IMR-90 (cell line): ENCODE results near the gene EIF4E1B. TPM values are rescaled to one million over a fixed set of nuclear protein-coding genes. Genes with fewer than 3 reads are reported as not detected.
A peak's percentile ranks its signal among the peaks of the same experiment; 100 is the strongest.

Experiments
- ATAC-seq: fragments of 200-7000 bp; cut with Tn5 transposase; 2 replicates; pipeline ENCODE4 v1.9.1; 2020; ENCODE audit warnings: low read depth, mild to moderate bottlenecking, moderate library complexity
- BruUV-seq: library from RNA; stranded (reverse); fragments of 400-500 nt; replicated peaks from 2 replicates; lab custom pipeline; 2021; lab: Mats Ljungman, UMichigan
- CTCF ChIA-PET: fragments of 300-600 bp; formaldehyde crosslinking; extraction: SDS; loops from one replicate; lab custom pipeline; 2021; ENCODE audit warnings: antibody characterized with exemption; lab: Yijun Ruan, JAX
- POLR2A ChIA-PET: fragments of 300-600 bp; sonication (Branson Sonifier 250); formaldehyde crosslinking; loops from one replicate; lab custom pipeline; 2022; ENCODE audit warnings: antibody characterized with exemption; ENCODE audit not compliant: unreplicated experiment; lab: Charles Lee
- DNase-seq: peaks from one replicate; pipeline ENCODE4 v3.0.0; 2013
- H2AFZ ChIP-seq: replicated peaks from 2 replicates; pipeline ENCODE3; 2013; ENCODE audit warnings: low read length, mild to moderate bottlenecking; ENCODE audit not compliant: poor library complexity
- H2AK5ac ChIP-seq: 2 replicates; pipeline ENCODE4 v1.6.1; 2013; ENCODE audit warnings: low read depth, low read length, inconsistent platforms
- H2AK9ac ChIP-seq: replicated peaks from 2 replicates; pipeline ENCODE3; 2013; ENCODE audit warnings: mild to moderate bottlenecking, low read depth, low read length, moderate library complexity; ENCODE audit not compliant: poor library complexity
- H2BK120ac ChIP-seq: 2 replicates; pipeline ENCODE4 v1.6.1; 2013; ENCODE audit warnings: low read depth, low read length, inconsistent platforms
- H2BK15ac ChIP-seq: 3 replicates; pipeline ENCODE4 v1.6.1; 2013; ENCODE audit warnings: low read depth, low read length, inconsistent platforms
- H2BK20ac ChIP-seq: 2 replicates; pipeline ENCODE4 v1.6.1; 2013; ENCODE audit warnings: low read depth, mild to moderate bottlenecking, inconsistent platforms, low read length, moderate library complexity
- H2BK5ac ChIP-seq: 2 replicates; pipeline ENCODE4 v1.6.1; 2013; ENCODE audit warnings: mild to moderate bottlenecking, low read depth, low read length, inconsistent platforms; ENCODE audit not compliant: poor library complexity, severe bottlenecking
- H3K14ac ChIP-seq: replicated peaks from 2 replicates; pipeline ENCODE4 v1.6.1; 2013; ENCODE audit warnings: low read depth, low read length, inconsistent platforms
- H3K18ac ChIP-seq: 2 replicates; pipeline ENCODE4 v1.6.1; 2013; ENCODE audit warnings: low read depth, low read length, control low read depth
- H3K23ac ChIP-seq: 2 replicates; pipeline ENCODE4 v1.6.1; 2013; ENCODE audit warnings: low read depth, low read length, inconsistent platforms
- H3K27ac ChIP-seq: 2 replicates; pipeline ENCODE4 v1.5.1; 2013; ENCODE audit warnings: mild to moderate bottlenecking, control low read depth, low read length; ENCODE audit not compliant: insufficient read depth
- H3K27me3 ChIP-seq: 2 replicates; pipeline ENCODE4 v1.6.1; 2013; ENCODE audit warnings: low read length; ENCODE audit not compliant: control insufficient read depth, insufficient read depth
- H3K36me3 ChIP-seq: 2 replicates; pipeline ENCODE4 v1.6.1; 2013; ENCODE audit warnings: low read length, mixed read lengths; ENCODE audit not compliant: control insufficient read depth, insufficient read depth
- H3K4ac ChIP-seq: 2 replicates; pipeline ENCODE4 v1.6.1; 2013; ENCODE audit warnings: low read depth, low read length, inconsistent platforms
- H3K4me1 ChIP-seq: 2 replicates; pipeline ENCODE4 v1.6.1; 2013; ENCODE audit warnings: low read length, mixed read lengths; ENCODE audit not compliant: control insufficient read depth, insufficient read depth
- H3K4me2 ChIP-seq: 2 replicates; pipeline ENCODE4 v1.6.1; 2013; ENCODE audit warnings: low read depth, mild to moderate bottlenecking, control low read depth, low read length, moderate library complexity
- H3K4me3 ChIP-seq: 2 replicates; pipeline ENCODE4 v1.5.1; 2013; ENCODE audit warnings: low read depth, mild to moderate bottlenecking, control low read depth, low read length, moderate library complexity; ENCODE audit not compliant: insufficient read depth
- H3K56ac ChIP-seq: 2 replicates; pipeline ENCODE4 v1.6.1; 2013; ENCODE audit warnings: low read length, inconsistent platforms; ENCODE audit not compliant: insufficient read depth; ENCODE audit errors: extremely low read depth
- H3K79me1 ChIP-seq, 2 experiments: 2 replicates each; pipeline ENCODE4 v1.6.1; 2013; ENCODE audit warnings: low read length in 2 of 2, inconsistent platforms in 1 of 2, low read depth in 1 of 2
- H3K9ac ChIP-seq: 2 replicates; pipeline ENCODE4 v1.6.1; 2013; ENCODE audit warnings: low read depth, low read length, control low read depth
- H3K9me1 ChIP-seq: 2 replicates; pipeline ENCODE4 v1.6.1; 2013; ENCODE audit warnings: low read length, inconsistent platforms; ENCODE audit not compliant: insufficient read depth
- H3K9me3 ChIP-seq: 2 replicates; pipeline ENCODE4 v1.6.1; 2013; ENCODE audit warnings: low read length; ENCODE audit not compliant: control insufficient read depth, insufficient read depth
- H4K20me1 ChIP-seq: 2 replicates; pipeline ENCODE4 v1.6.1; 2013; ENCODE audit warnings: low read length, inconsistent platforms; ENCODE audit not compliant: insufficient read depth
- H4K5ac ChIP-seq: 2 replicates; pipeline ENCODE4 v1.6.1; 2013; ENCODE audit warnings: mild to moderate bottlenecking, low read depth, low read length, control low read depth
- H4K8ac ChIP-seq, 2 experiments: 2 replicates each; pipeline ENCODE4 v1.6.1; 2013; ENCODE audit warnings: low read depth in 2 of 2, low read length in 2 of 2, control low read depth in 1 of 2, inconsistent platforms in 1 of 2
- H4K91ac ChIP-seq: 2 replicates; pipeline ENCODE4 v1.6.1; 2013; ENCODE audit warnings: low read depth, low read length, inconsistent platforms; ENCODE audit not compliant: insufficient read depth
- CEBPB ChIP-seq: IDR thresholded peaks from 2 replicates; pipeline ENCODE4 v1.6.1; 2012; ENCODE audit warnings: low read depth, low read length, improper control_type of control experiment
- MAZ ChIP-seq: IDR thresholded peaks from 2 replicates; pipeline ENCODE4 v1.6.1; 2012; ENCODE audit warnings: low read depth, mild to moderate bottlenecking, low read length, improper control_type of control experiment, moderate library complexity, borderline replicate concordance
- RAD21 ChIP-seq: IDR thresholded peaks from 2 replicates; pipeline ENCODE4 v1.6.1; 2012; ENCODE audit warnings: low read length, improper control_type of control experiment
- SMC3 ChIP-seq: fragments of 150-350 bp; IDR thresholded peaks from 2 replicates; pipeline ENCODE4 v1.6.1; 2016; ENCODE audit warnings: low read depth, mild to moderate bottlenecking, antibody characterized with exemption, low read length, moderate library complexity
- WGBS, 2 experiments: methylation state at CpG; one replicate each; pipeline versions ENCODE4 v1.1.5 to v1.1.7; 2013; ENCODE audit warnings: missing lambda C conversion rate in 2 of 2; ENCODE audit not compliant: insufficient read length in 1 of 2; ENCODE audit errors: extremely low coverage in 2 of 2; 5-methylcytosine and 5-hydroxymethylcytosine counted together
- dilution Hi-C: fragments of 300-500 bp; cut with HindIII; formaldehyde crosslinking; loops from one replicate; pipeline ENCODE4 v1.14.3; 2018; ENCODE audit warnings: low sequenced_read_pairs; ENCODE audit not compliant: unreplicated experiment
- in situ Hi-C: fragments of 300-500 bp; cut with MboI; formaldehyde crosslinking; loops from 3 replicates; pipeline ENCODE4 v1.14.3; 2019; ENCODE audit warnings: low sequenced_read_pairs, inconsistent platforms, mixed read lengths
- intact Hi-C: fragments of 100-400 bp; cut with micrococcal nuclease; formaldehyde crosslinking; loops from 2 replicates; pipeline ENCODE4 v1.10.0; 2022
- polyA plus RNA-seq, 3 experiments: library from polyadenylated mRNA; depleted of rRNA; stranded (reverse); fragments of >200 nt; gene quantifications; 2 replicates each; pipeline ENCODE4 v1.2.3, GENCODE V29; 2012; ENCODE audit warnings: low replicate concordance in 1 of 3
- total RNA-seq: library from RNA; depleted of rRNA; stranded (reverse); fragments of >200 nt; gene quantifications from 2 replicates; pipeline ENCODE4 v1.2.3, GENCODE V29; 2012
- TF ChIP-seq, protein P1 (sequence below): conservative IDR thresholded peaks from 2 replicates; pipeline ENCODE4 v1.5.1; 2012; ENCODE audit warnings: mild to moderate bottlenecking, low read depth, low read length, improper control_type of control experiment

Gene EIF4E1B
- total and polyA plus RNA-seq, 2 of the 4 experiments (the other 2 are of a cell fraction): not detected

DNA sequence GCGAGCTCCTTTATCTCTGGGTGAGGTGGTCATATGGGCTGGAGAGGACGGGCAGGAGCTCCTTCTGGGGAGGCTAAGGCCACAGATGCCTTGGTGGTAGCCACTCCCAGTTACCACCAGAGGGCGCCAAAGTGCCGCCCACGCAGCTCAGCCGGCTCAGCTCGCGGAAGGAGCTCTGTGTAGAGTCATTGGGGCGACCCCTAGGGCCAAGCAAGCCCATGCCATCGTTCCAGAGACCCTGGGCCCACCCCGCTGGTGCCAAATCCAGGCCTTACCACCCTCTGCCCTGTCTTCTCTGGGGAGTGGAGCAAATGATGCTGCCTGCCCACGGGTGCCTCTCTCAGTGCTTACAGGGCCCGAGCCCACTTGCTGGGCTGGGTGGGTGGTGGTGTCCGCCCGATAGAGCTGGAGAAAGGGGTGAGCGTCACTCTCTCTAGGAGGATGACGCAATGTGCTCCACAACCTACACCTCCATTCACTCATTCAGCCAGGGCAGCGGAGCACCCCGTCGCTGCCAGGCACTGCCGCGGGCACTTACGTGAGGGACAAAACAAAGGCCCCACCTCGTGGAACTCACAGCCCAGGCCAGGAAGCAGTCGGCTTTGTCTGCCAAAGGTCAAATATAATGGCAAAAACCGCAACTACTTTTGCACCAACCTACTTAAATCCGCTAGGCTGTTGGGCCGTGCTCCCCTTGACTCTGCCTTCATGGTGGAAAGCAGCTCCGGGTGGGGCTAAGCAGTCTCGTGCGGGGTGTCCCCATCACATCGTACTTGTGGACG lies 30.6 kb downstream of the EIF4E1B start:
- H2AFZ ChIP-seq: peak overlapping the region; percentile 18
- ChIA-PET CTCF (interaction anchor here (0.5 to 1.4 kb wide), 23 partner anchors 9 to 932 kb away, joined by 3 to 13 read pairs (median 3); partner anchors contain the start of genes EIF4E1B, SNCB and TSPAN17), POLR2A (no interaction called here)
- peak; percentile 62 for DNase-seq
- dilution Hi-C loops: no loop called here
- H2BK15ac ChIP-seq: no peak overlapping the region
- H3K4me1 ChIP-seq: no peaks in the 10 kb centered on the region
- no peak overlapping the region for H3K9ac ChIP-seq
- H3K27me3 ChIP-seq: peaks cover 20% of the 10 kb centered on the region
- H3K56ac ChIP-seq: no peak overlapping the region
- H2AK5ac ChIP-seq: no peak overlapping the region
- no peak overlapping the region for H4K91ac ChIP-seq
- TF ChIP-seq MAZ (no peak; the same call in 1 of the 2 replicates), RAD21 (peak; percentile 89), SMC3 (peak; percentile 78), CEBPB (peak; percentile 64; the same call in 1 of the 2 replicates)
- TF ChIP-seq, protein P1, sequence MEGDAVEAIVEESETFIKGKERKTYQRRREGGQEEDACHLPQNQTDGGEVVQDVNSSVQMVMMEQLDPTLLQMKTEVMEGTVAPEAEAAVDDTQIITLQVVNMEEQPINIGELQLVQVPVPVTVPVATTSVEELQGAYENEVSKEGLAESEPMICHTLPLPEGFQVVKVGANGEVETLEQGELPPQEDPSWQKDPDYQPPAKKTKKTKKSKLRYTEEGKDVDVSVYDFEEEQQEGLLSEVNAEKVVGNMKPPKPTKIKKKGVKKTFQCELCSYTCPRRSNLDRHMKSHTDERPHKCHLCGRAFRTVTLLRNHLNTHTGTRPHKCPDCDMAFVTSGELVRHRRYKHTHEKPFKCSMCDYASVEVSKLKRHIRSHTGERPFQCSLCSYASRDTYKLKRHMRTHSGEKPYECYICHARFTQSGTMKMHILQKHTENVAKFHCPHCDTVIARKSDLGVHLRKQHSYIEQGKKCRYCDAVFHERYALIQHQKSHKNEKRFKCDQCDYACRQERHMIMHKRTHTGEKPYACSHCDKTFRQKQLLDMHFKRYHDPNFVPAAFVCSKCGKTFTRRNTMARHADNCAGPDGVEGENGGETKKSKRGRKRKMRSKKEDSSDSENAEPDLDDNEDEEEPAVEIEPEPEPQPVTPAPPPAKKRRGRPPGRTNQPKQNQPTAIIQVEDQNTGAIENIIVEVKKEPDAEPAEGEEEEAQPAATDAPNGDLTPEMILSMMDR: peak; percentile 95
- H4K20me1 ChIP-seq: peaks cover 7% of the 10 kb centered on the region
- no peaks in the 10 kb centered on the region for H3K9me3 ChIP-seq
- H4K8ac ChIP-seq: no peak overlapping the region
- peak; percentile 89 for ATAC-seq
- H3K9me1 ChIP-seq: peaks cover 3% of the 10 kb centered on the region; the same call in 1 of the 2 replicates
- H2BK20ac ChIP-seq: no peak overlapping the region
- 52% methylated on average over 16 of the region's 33 CpGs; no CpG with 5 or more reads in 1 of the 2 experiments for WGBS, 2 experiments
- no peak overlapping the region for H2BK120ac ChIP-seq
- no peaks in the 10 kb centered on the region for H3K79me1 ChIP-seq
- H3K4me2 ChIP-seq: peak overlapping the region; percentile 44; the same call in 1 of the 2 replicates
- no peak overlapping the region for H3K4ac ChIP-seq
- in situ Hi-C loops: no loop called here
- no peak overlapping the region for H2BK5ac ChIP-seq
- no peak overlapping the region for H3K14ac ChIP-seq
- H3K36me3 ChIP-seq: no peaks in the 10 kb centered on the region; the same call in 1 of the 2 replicates
- H4K5ac ChIP-seq: no peak overlapping the region
- peak overlapping the region; percentile 75 for H2AK9ac ChIP-seq
- no peak overlapping the region for H3K18ac ChIP-seq
- no peak overlapping the region for H3K23ac ChIP-seq
- no peak overlapping the region for H3K27ac ChIP-seq
- no TSS peak for BruUV-seq
- no peak overlapping the region for H3K4me3 ChIP-seq
- intact Hi-C loops: loop anchor here (2.0 to 10.0 kb wide), 2 partner anchors 154 to 298 kb away; partner anchors contain the start of gene UNC5A
